Thoracic aorta (tissue), 2 donors: ENCODE data around the gene B4GALNT1. TPM values are rescaled to one million over a fixed set of nuclear protein-coding genes. Genes with fewer than 3 reads are reported as not detected.
"Not testable (repeated sequence)": the region's sequence is repeated elsewhere in the genome, so short reads cannot be mapped to it uniquely, and the experiment has no call there.

Experiments used
- ATAC-seq: fragments of 150-250 bp; one replicate; pipeline ENCODE4 v1.8.0; 2017; ENCODE audit warnings: low read depth; ENCODE audit not compliant: insufficient number of reproducible peaks, low FRiP score
- DNase-seq: peaks from one replicate; pipeline ENCODE4 v3.0.0-alpha.2; 2020; ENCODE audit warnings: low spot score
- H3K27ac ChIP-seq, 2 donors: fragments of 200-600 bp; sonication (generic); 1 replicate in 1 of 2; 2 replicates in 1 of 2; pipeline ENCODE4 v1.5.1; 2016; ENCODE audit warnings: mild to moderate bottlenecking in 2 of 2, moderate library complexity in 2 of 2
- H3K27me3 ChIP-seq: fragments of 200-600 bp; sonication (generic); replicated peaks from 2 replicates; pipeline ENCODE4 v1.6.0; 2016; ENCODE audit warnings: mild to moderate bottlenecking; ENCODE audit not compliant: insufficient read depth
- H3K36me3 ChIP-seq: fragments of 200-600 bp; sonication (generic); one replicate; pipeline ENCODE4 v1.5.1; 2016
- H3K4me1 ChIP-seq, 2 donors: fragments of 200-600 bp; sonication (generic); 1 replicate in 1 of 2; 2 replicates in 1 of 2; pipeline versions ENCODE4 v1.5.1 to v1.6.0; 2016; ENCODE audit warnings: low read depth in 2 of 2, mild to moderate bottlenecking in 1 of 2; ENCODE audit not compliant: control insufficient read depth in 1 of 2
- H3K4me3 ChIP-seq: fragments of 200-600 bp; sonication (generic); 2 replicates; pipeline ENCODE4 v1.5.1; 2016; ENCODE audit warnings: mild to moderate bottlenecking
- H3K9me3 ChIP-seq: fragments of 200-600 bp; sonication (generic); 2 replicates; pipeline ENCODE4 v1.5.1; 2016
- total RNA-seq, 2 donors: library from RNA; depleted of rRNA; stranded (reverse); fragments of >200 nt; gene quantifications; one replicate each; pipeline versions ENCODE4 v1.1.0 to v1.2.3, GENCODE V29; 2016
- TF ChIP-seq, protein P1 (sequence below): fragments of 200-600 bp; sonication (generic); IDR thresholded peaks from one replicate; pipeline ENCODE4 v1.5.1; 2019; ENCODE audit warnings: antibody characterized with exemption

Gene B4GALNT1
- total RNA-seq, 2 donors from 2014 or later: 4.0 to 11.0 TPM

DNA sequence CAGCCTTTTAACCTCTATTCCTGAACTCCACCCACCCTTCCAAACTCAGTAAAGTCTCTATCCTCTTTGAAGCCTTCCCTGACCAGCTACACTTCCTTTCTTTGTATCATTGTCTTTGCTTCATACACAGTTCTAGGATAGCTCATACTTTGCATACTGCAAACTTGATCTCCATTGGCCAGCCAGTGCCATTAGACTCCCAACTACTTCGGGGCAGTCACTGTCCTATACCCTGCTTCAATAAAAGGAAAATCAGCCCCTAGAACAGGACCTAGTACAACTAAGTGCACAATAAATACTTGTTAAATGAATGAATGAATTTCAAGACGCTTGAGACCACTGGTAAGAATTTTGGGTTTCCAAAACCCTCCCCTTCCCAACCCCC, 42.5 kb downstream of the B4GALNT1 start:
- Histone ChIP-seq H3K4me3 (peak overlapping the region; percentile 81), H3K27ac (peak overlapping the region; percentile 70 to 76), H3K4me1 (peaks cover 6 to 30% of the 10 kb centered on the region in 2 donors), H3K36me3 (no peaks in the 10 kb centered on the region), H3K9me3 (no peaks in the 10 kb centered on the region), H3K27me3 (no peaks in the 10 kb centered on the region)
- TF ChIP-seq, protein P1, sequence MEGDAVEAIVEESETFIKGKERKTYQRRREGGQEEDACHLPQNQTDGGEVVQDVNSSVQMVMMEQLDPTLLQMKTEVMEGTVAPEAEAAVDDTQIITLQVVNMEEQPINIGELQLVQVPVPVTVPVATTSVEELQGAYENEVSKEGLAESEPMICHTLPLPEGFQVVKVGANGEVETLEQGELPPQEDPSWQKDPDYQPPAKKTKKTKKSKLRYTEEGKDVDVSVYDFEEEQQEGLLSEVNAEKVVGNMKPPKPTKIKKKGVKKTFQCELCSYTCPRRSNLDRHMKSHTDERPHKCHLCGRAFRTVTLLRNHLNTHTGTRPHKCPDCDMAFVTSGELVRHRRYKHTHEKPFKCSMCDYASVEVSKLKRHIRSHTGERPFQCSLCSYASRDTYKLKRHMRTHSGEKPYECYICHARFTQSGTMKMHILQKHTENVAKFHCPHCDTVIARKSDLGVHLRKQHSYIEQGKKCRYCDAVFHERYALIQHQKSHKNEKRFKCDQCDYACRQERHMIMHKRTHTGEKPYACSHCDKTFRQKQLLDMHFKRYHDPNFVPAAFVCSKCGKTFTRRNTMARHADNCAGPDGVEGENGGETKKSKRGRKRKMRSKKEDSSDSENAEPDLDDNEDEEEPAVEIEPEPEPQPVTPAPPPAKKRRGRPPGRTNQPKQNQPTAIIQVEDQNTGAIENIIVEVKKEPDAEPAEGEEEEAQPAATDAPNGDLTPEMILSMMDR: no peak
- no peak for ATAC-seq
- DNase-seq: no peak

GRCh38 chr12:57588951-57589610, 43.9 kb downstream of the B4GALNT1 start:
- not testable (repeated sequence) for H3K27ac ChIP-seq, H3K9me3 ChIP-seq, DNase-seq, ATAC-seq, H3K27me3 ChIP-seq, H3K4me3 ChIP-seq, H3K36me3 ChIP-seq
- H3K4me1 ChIP-seq: peaks cover 6 to 30% of the 10 kb centered on the region in 2 donors

DNA sequence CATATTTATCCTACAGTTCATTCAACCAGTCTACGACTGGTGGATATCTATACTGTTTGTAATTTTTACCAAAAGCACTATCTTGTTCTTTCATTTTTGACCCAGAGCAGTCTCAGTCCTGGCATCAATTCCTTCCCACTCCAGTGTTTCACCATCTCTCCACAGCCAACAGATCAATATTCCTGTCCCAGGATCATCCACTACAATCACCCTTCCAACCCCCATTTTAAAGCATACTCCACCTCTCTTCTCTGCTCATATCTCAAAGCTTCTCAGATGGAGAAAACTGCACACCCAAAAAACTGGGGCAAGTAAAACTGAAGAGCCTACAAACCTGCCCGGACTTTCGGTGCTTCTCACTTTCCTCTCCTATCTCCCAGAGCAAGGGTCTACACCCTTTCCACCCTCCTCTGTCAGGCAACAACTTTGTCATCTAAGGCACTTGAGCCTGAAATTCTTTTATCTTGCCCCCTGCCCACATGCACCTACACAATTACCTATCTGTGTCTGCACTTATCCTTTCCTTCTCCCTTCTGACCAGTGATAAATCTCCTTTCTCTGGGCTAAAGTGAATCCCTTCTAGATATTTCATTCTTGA, 46.1 kb downstream of the B4GALNT1 start:
- DNase-seq: no peak
- H3K27me3 ChIP-seq: no peaks in the 10 kb centered on the region
- H3K9me3 ChIP-seq: no peaks in the 10 kb centered on the region
- TF ChIP-seq, protein P1: no peak
- ATAC-seq: no peak
- H3K36me3 ChIP-seq: no peaks in the 10 kb centered on the region
- peaks cover 4 to 12% of the 10 kb centered on the region in 2 donors for H3K4me1 ChIP-seq
- no peak overlapping the region for H3K4me3 ChIP-seq
- no peak overlapping the region for H3K27ac ChIP-seq

GRCh38 chr12:57586128-57586527, 46.9 kb downstream of the B4GALNT1 start:
- TF ChIP-seq, protein P1: no peak
- Histone ChIP-seq H3K27me3 (no peaks in the 10 kb centered on the region), H3K27ac (no peak overlapping the region), H3K36me3 (no peaks in the 10 kb centered on the region), H3K4me3 (no peak overlapping the region), H3K9me3 (no peaks in the 10 kb centered on the region), H3K4me1 (peaks cover 3 to 7% of the 10 kb centered on the region in 2 donors)
- ATAC-seq (no peak), DNase-seq (no peak)

- H3K36me3 ChIP-seq: no peaks in the 10 kb centered on the region
- H3K9me3 ChIP-seq: no peaks in the 10 kb centered on the region
- H3K27me3 ChIP-seq: no peaks in the 10 kb centered on the region
- H3K27ac ChIP-seq: no peak overlapping the region
- DNase-seq (no peak), ATAC-seq (no peak)
- no peak overlapping the region for H3K4me3 ChIP-seq
- TF ChIP-seq, protein P1: no peak
- H3K4me1 ChIP-seq: peaks cover 0 to under 1% of the 10 kb centered on the region in 2 donors
Observed at GRCh38 chr12:57585156-57585555, 47.8 kb downstream of the B4GALNT1 start.
